GM12891 (cell line): Measurements from ENCODE around the gene CHID1.

Source experiments
- POLR2A ChIP-seq: IDR thresholded peaks from 2 replicates; pipeline ENCODE4 v1.6.1; 2011; ENCODE audit warnings: low read depth, low read length, control low read depth
- POLR2AphosphoS5 ChIP-seq: IDR thresholded peaks from 2 replicates; pipeline ENCODE4 v1.6.1; 2011; ENCODE audit warnings: low read depth, low read length, control low read depth
- TAF1 ChIP-seq: IDR thresholded peaks from 2 replicates; pipeline ENCODE4 v1.6.1; 2011; ENCODE audit warnings: low read depth, low read length, control low read depth

DNA sequence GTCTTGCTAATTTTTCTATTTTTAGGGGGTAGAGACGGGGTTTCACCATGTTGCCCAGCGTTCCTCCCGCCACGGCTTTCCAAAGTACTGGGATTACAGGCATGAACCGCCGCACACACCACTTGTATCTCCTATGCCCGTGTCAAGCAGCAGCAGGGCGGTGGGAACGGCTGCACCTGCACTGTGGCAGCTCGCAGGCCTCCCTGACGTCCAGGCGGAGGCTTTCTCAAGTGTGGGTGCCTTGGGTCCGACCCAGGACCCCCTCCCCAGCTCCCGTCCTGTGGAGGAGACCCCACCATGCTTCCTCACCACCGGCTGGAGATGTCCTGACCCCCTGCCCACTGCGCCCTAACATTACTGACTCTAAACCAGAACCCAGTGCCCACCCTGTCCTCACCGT, 42.2 kb downstream of the CHID1 start:
- TF ChIP-seq POLR2AphosphoS5 (no peak), POLR2A (no peak), TAF1 (no peak)
